HepG2 (cell line): Measurements from ENCODE around the gene TRPV6. TPM values are rescaled to one million over a fixed set of nuclear protein-coding genes. Genes with fewer than 3 reads are reported as not detected.

Source experiments
- ATAC-seq: fragments of 200-7000 bp; cut with Tn5 transposase; 3 replicates; pipeline ENCODE4 v1.9.1; 2020; ENCODE audit warnings: mild to moderate bottlenecking, moderate library complexity
- BruUV-seq: library from RNA; stranded (reverse); fragments of 400-500 nt; replicated peaks from 2 replicates; lab custom pipeline; 2021; lab: Mats Ljungman, UMichigan
- CTCF ChIA-PET: fragments of 300-600 bp; formaldehyde crosslinking; extraction: SDS; loops from one replicate; lab custom pipeline; 2021; ENCODE audit warnings: low total read pairs, inconsistent platforms, low intra/inter-chr PET ratio; lab: Yijun Ruan, JAX
- POLR2A ChIA-PET: fragments of 350-600 bp; sonication (Branson Sonifier 250); formaldehyde crosslinking; loops from one replicate; lab custom pipeline; 2020; ENCODE audit warnings: antibody characterized with exemption, inconsistent platforms; lab: Yijun Ruan, JAX
- DNase-seq: peaks from one replicate; pipeline ENCODE4 v3.0.0-alpha.2; 2015; ENCODE audit warnings: low spot score
- FAIRE-seq: peaks from 3 replicates; lab custom pipeline; 2011; peaks lifted over from hg19 to GRCh38; lab: Jason Lieb, UNC
- H2AFZ ChIP-seq: one replicate; pipeline ENCODE4 v1.6.1; 2011; ENCODE audit warnings: low read length, inconsistent platforms
- H3K27ac ChIP-seq: fragments of 300-600 bp; 3 replicates; pipeline ENCODE4 v1.8.0; 2011; ENCODE audit warnings: mixed run types, mild to moderate bottlenecking, mixed read lengths, low read length, inconsistent platforms; ENCODE audit not compliant: insufficient read depth; ENCODE audit errors: extremely low read length
- H3K27me3 ChIP-seq, 2 experiments: fragments of 200-600 bp in 1 of 2; 2 replicates in 1 of 2; 3 replicates in 1 of 2; pipeline versions ENCODE4 v1.6.0 to v1.8.0; 2011; ENCODE audit warnings: low read length in 2 of 2, mild to moderate bottlenecking in 2 of 2, moderate library complexity in 2 of 2, inconsistent platforms in 1 of 2; ENCODE audit not compliant: insufficient read depth in 2 of 2, control insufficient read depth in 1 of 2
- H3K36me3 ChIP-seq, 2 experiments: fragments of 200-600 bp in 1 of 2; replicated peaks in 1 of 2; 2 replicates in 1 of 2; 3 replicates in 1 of 2; pipeline versions ENCODE4 v1.5.1 to v1.8.0; 2011; ENCODE audit warnings: low read length in 2 of 2, inconsistent platforms in 1 of 2; ENCODE audit not compliant: insufficient read depth in 2 of 2, control insufficient read depth in 1 of 2
- H3K4me1 ChIP-seq: 2 replicates; pipeline ENCODE4 v1.5.1; 2012; ENCODE audit warnings: low read length, inconsistent platforms; ENCODE audit not compliant: insufficient read depth
- H3K4me2 ChIP-seq: 2 replicates; pipeline ENCODE4 v1.6.0; 2011; ENCODE audit warnings: low read depth, low read length, inconsistent platforms
- H3K4me3 ChIP-seq, 3 experiments: fragments of 200-600 bp in 1 of 3; sonication (generic), shearing (Covaris generic) in 1 of 3; replicated peaks in 1 of 3; 2 replicates each; pipeline ENCODE4 v1.5.1; 2011 to 2016; ENCODE audit warnings: low read length in 3 of 3, inconsistent platforms in 2 of 3, low read depth in 2 of 3, mild to moderate bottlenecking in 2 of 3, control low read depth in 1 of 3, mixed read lengths in 1 of 3; ENCODE audit not compliant: insufficient read depth in 1 of 3
- H3K79me2 ChIP-seq: one replicate; pipeline ENCODE4 v1.6.1; 2011; ENCODE audit warnings: low read length, inconsistent platforms; ENCODE audit not compliant: insufficient read depth
- H3K9ac ChIP-seq: 2 replicates; pipeline ENCODE4 v1.6.0; 2011; ENCODE audit warnings: mild to moderate bottlenecking, low read depth, low read length, inconsistent platforms; ENCODE audit not compliant: insufficient read depth
- H3K9me3 ChIP-seq: 2 replicates; pipeline ENCODE4 v1.5.1; 2012; ENCODE audit warnings: mild to moderate bottlenecking, low read length
- H4K20me1 ChIP-seq: 2 replicates; pipeline ENCODE4 v1.6.0; 2011; ENCODE audit warnings: inconsistent platforms, mild to moderate bottlenecking, low read length, moderate library complexity; ENCODE audit not compliant: insufficient read depth
- ATM ChIP-seq: fragments of 450-650 bp; IDR thresholded peaks from 2 replicates; pipeline ENCODE4 v1.7.1; 2017; ENCODE audit warnings: mild to moderate bottlenecking, borderline replicate concordance
- KLF12 ChIP-seq: sonication (generic); formaldehyde crosslinking; IDR thresholded peaks from 2 replicates; pipeline ENCODE4 v1.4.0; 2020; ENCODE audit warnings: missing genetic modification reagents, borderline replicate concordance
- KLF16 ChIP-seq, 2 experiments: sonication (generic) in 1 of 2; formaldehyde crosslinking in 1 of 2; IDR thresholded peaks; 2 replicates each; pipeline versions ENCODE4 v1.6.1 to v1.8.0; 2016 to 2023; ENCODE audit warnings: missing genetic modification reagents in 2 of 2, missing compliant biosample characterization in 1 of 2
- NBN ChIP-seq: fragments of 450-650 bp; conservative IDR thresholded peaks from 2 replicates; pipeline ENCODE4 v1.6.1; 2017
- NR3C1 ChIP-seq: sonication (generic); formaldehyde crosslinking; IDR thresholded peaks from 2 replicates; pipeline ENCODE4 v1.4.0; 2020; ENCODE audit warnings: missing genetic modification reagents
- RBFOX2 ChIP-seq: fragments of 200-400 bp; formaldehyde crosslinking; IDR thresholded peaks from 2 replicates; pipeline ENCODE4 v1.6.1; 2017; ENCODE audit warnings: low read depth, mild to moderate bottlenecking, low read length
- SAP130 ChIP-seq: IDR thresholded peaks from 2 replicates; pipeline ENCODE4 v1.6.1; 2016; ENCODE audit warnings: low read depth
- SOX13 ChIP-seq, 3 experiments: fragments of 450-650 bp in 1 of 3; sonication (generic) in 1 of 3; formaldehyde crosslinking in 1 of 3; IDR thresholded peaks in 2 of 3; conservative IDR thresholded peaks in 1 of 3; 2 replicates each; pipeline versions ENCODE4 v1.5.0 to v1.6.1; 2016 to 2020; ENCODE audit warnings: antibody characterized with exemption in 1 of 3, mild to moderate bottlenecking in 1 of 3, missing compliant biosample characterization in 1 of 3, missing genetic modification reagents in 1 of 3, moderate library complexity in 1 of 3
- TAF1 ChIP-seq: sonication (generic); formaldehyde crosslinking; IDR thresholded peaks from 2 replicates; pipeline ENCODE4 v1.4.0; 2020; ENCODE audit warnings: missing genetic modification reagents
- ZNF564 ChIP-seq: sonication (generic); formaldehyde crosslinking; IDR thresholded peaks from 2 replicates; pipeline ENCODE4 v1.8.1; 2023; ENCODE audit warnings: mild to moderate bottlenecking, missing genetic modification reagents
- WGBS: methylation state at CpG from one replicate; pipeline ENCODE4 v1.1.6; 2017; ENCODE audit warnings: low lambda C conversion rate; 5-methylcytosine and 5-hydroxymethylcytosine counted together
- in situ Hi-C: cut with HindIII; loops from 2 replicates; pipeline ENCODE4 v1.10.0; 2017; ENCODE audit warnings: low pct_unique_long_range_greater_than_20kb; ENCODE audit not compliant: extremely low pct_ligation_motif_present
- intact Hi-C: fragments of 100-400 bp; cut with micrococcal nuclease; formaldehyde crosslinking; loops from one replicate; pipeline ENCODE4 v1.10.0; 2022; ENCODE audit not compliant: unreplicated experiment
- polyA plus RNA-seq, 8 experiments: library from polyadenylated mRNA; depleted of rRNA in 3 of 8; stranded (reverse) in 7 of 8; unstranded in 1 of 8; fragments of >200 nt; fragmentation: Illumina TruSeq in 4 of 8; extraction: Trizol in 4 of 8; gene quantifications; 2 replicates each; pipeline versions ENCODE4 v1.2.1 to v1.2.3, GENCODE V29; 2011 to 2016; ENCODE audit warnings: low read depth in 4 of 8, missing spikeins in 1 of 8, mixed read lengths in 1 of 8; ENCODE audit not compliant: insufficient read depth in 1 of 8
- total RNA-seq, 5 experiments: library from RNA; depleted of rRNA; stranded (reverse); fragments of >200 nt; fragmentation: Illumina TruSeq; extraction: Trizol; gene quantifications; 2 replicates each; pipeline ENCODE4 v1.2.3, GENCODE V29; 2016; ENCODE audit warnings: low read depth in 1 of 5
- TF ChIP-seq, protein P1 (sequence below): sonication (generic); formaldehyde crosslinking; IDR thresholded peaks from 2 replicates; pipeline ENCODE4 v1.9.0; 2021; ENCODE audit warnings: missing genetic modification reagents, borderline replicate concordance
- TF ChIP-seq, protein P2 (sequence below): sonication (generic); formaldehyde crosslinking; IDR thresholded peaks from 2 replicates; pipeline ENCODE4; 2020; ENCODE audit warnings: missing genetic modification reagents, mild to moderate bottlenecking, borderline replicate concordance
- TF ChIP-seq, protein P3 (sequence below): sonication (generic); formaldehyde crosslinking; IDR thresholded peaks from 2 replicates; pipeline ENCODE4 v1.4.0; 2020; ENCODE audit warnings: missing genetic modification reagents
- TF ChIP-seq, protein P4 (sequence below): sonication (generic); formaldehyde crosslinking; IDR thresholded peaks from 2 replicates; pipeline ENCODE4 v1.8.1; 2023; ENCODE audit warnings: missing genetic modification reagents, inconsistent platforms, borderline replicate concordance

TRPV6 gene
- total and polyA plus RNA-seq, 2 of the 13 experiments (the other 11 are each of a cell fraction or from before 2014, with no cell fraction given) = not detected

DNA sequence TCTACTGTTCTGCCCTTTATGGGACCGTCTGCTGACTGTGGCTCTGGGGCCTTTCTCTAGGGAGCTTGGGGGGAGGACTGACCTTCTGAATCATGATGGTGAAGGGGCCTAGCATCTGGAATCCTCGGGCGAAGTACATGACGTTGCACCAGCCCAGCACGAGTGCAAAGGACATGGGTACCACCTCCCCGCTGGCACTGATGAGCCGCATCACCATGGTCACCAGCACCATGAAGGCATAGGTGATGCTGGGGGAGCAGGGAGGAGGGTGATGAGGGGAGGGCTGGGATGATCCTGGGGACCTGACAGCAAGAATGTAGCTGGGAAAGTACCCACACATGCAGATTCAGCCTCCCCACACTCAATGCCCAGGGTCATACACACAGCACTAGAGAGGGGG is 11.1 kb downstream of the TRPV6 start:
- Histone ChIP-seq H4K20me1 (no peaks in the 10 kb centered on the region), H3K4me2 (no peak overlapping the region), H2AFZ (no peak overlapping the region), H3K9me3 (no peaks in the 10 kb centered on the region), H3K9ac (no peak overlapping the region), H3K36me3 (no peaks in the 10 kb centered on the region), H3K4me3 (no peak overlapping the region), H3K4me1 (no peaks in the 10 kb centered on the region), H3K79me2 (no peaks in the 10 kb centered on the region), H3K27ac (no peak overlapping the region), H3K27me3 (peaks cover under 1 to 7% of the 10 kb centered on the region in 2 experiments; a peak in 2 of 5 replicates)
- ATAC-seq (no peak), DNase-seq (no peak), FAIRE-seq (no peak)
- POLR2A ChIA-PET = no interaction called here
- WGBS = 10% methylated on average over 1 of the region's 7 CpGs
- in situ Hi-C loops = loop anchor here (10.0 kb wide), 1 partner anchor 340 kb away; no protein-coding TSS in a partner anchor
- CTCF ChIA-PET = no interaction called here
- BruUV-seq = no TSS peak
- intact Hi-C loops = no loop called here
- no peak for TF ChIP-seq ATM
- no peak for TF ChIP-seq SAP130 (CRISPR knock-in tag)
- no peak for TF ChIP-seq RBFOX2
- no peak for TF ChIP-seq SOX13 (IDR thresholded peaks at IDR 0.05)
- TF ChIP-seq SOX13 (CRISPR knock-in tag; conservative IDR thresholded peaks at IDR 0.05 in 1 of 2, IDR thresholded peaks at IDR 0.05 in 1 of 2) = no peak
- TF ChIP-seq, protein P1, sequence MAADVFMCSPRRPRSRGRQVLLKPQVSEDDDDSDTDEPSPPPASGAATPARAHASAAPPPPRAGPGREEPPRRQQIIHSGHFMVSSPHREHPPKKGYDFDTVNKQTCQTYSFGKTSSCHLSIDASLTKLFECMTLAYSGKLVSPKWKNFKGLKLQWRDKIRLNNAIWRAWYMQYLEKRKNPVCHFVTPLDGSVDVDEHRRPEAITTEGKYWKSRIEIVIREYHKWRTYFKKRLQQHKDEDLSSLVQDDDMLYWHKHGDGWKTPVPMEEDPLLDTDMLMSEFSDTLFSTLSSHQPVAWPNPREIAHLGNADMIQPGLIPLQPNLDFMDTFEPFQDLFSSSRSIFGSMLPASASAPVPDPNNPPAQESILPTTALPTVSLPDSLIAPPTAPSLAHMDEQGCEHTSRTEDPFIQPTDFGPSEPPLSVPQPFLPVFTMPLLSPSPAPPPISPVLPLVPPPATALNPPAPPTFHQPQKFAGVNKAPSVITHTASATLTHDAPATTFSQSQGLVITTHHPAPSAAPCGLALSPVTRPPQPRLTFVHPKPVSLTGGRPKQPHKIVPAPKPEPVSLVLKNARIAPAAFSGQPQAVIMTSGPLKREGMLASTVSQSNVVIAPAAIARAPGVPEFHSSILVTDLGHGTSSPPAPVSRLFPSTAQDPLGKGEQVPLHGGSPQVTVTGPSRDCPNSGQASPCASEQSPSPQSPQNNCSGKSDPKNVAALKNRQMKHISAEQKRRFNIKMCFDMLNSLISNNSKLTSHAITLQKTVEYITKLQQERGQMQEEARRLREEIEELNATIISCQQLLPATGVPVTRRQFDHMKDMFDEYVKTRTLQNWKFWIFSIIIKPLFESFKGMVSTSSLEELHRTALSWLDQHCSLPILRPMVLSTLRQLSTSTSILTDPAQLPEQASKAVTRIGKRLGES (CRISPR knock-in tag) = no peak
- no peak for TF ChIP-seq NBN
- TF ChIP-seq NR3C1 = no peak
- no peak for TF ChIP-seq TAF1 (CRISPR knock-in tag)
- TF ChIP-seq KLF16 (CRISPR knock-in tag; IDR thresholded peaks at IDR 0.05) = no peak
- TF ChIP-seq, protein P2, sequence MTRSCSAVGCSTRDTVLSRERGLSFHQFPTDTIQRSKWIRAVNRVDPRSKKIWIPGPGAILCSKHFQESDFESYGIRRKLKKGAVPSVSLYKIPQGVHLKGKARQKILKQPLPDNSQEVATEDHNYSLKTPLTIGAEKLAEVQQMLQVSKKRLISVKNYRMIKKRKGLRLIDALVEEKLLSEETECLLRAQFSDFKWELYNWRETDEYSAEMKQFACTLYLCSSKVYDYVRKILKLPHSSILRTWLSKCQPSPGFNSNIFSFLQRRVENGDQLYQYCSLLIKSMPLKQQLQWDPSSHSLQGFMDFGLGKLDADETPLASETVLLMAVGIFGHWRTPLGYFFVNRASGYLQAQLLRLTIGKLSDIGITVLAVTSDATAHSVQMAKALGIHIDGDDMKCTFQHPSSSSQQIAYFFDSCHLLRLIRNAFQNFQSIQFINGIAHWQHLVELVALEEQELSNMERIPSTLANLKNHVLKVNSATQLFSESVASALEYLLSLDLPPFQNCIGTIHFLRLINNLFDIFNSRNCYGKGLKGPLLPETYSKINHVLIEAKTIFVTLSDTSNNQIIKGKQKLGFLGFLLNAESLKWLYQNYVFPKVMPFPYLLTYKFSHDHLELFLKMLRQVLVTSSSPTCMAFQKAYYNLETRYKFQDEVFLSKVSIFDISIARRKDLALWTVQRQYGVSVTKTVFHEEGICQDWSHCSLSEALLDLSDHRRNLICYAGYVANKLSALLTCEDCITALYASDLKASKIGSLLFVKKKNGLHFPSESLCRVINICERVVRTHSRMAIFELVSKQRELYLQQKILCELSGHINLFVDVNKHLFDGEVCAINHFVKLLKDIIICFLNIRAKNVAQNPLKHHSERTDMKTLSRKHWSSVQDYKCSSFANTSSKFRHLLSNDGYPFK = no peak
- TF ChIP-seq, protein P3, sequence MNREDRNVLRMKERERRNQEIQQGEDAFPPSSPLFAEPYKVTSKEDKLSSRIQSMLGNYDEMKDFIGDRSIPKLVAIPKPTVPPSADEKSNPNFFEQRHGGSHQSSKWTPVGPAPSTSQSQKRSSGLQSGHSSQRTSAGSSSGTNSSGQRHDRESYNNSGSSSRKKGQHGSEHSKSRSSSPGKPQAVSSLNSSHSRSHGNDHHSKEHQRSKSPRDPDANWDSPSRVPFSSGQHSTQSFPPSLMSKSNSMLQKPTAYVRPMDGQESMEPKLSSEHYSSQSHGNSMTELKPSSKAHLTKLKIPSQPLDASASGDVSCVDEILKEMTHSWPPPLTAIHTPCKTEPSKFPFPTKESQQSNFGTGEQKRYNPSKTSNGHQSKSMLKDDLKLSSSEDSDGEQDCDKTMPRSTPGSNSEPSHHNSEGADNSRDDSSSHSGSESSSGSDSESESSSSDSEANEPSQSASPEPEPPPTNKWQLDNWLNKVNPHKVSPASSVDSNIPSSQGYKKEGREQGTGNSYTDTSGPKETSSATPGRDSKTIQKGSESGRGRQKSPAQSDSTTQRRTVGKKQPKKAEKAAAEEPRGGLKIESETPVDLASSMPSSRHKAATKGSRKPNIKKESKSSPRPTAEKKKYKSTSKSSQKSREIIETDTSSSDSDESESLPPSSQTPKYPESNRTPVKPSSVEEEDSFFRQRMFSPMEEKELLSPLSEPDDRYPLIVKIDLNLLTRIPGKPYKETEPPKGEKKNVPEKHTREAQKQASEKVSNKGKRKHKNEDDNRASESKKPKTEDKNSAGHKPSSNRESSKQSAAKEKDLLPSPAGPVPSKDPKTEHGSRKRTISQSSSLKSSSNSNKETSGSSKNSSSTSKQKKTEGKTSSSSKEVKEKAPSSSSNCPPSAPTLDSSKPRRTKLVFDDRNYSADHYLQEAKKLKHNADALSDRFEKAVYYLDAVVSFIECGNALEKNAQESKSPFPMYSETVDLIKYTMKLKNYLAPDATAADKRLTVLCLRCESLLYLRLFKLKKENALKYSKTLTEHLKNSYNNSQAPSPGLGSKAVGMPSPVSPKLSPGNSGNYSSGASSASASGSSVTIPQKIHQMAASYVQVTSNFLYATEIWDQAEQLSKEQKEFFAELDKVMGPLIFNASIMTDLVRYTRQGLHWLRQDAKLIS (CRISPR knock-in tag) = no peak
- TF ChIP-seq, protein P4, sequence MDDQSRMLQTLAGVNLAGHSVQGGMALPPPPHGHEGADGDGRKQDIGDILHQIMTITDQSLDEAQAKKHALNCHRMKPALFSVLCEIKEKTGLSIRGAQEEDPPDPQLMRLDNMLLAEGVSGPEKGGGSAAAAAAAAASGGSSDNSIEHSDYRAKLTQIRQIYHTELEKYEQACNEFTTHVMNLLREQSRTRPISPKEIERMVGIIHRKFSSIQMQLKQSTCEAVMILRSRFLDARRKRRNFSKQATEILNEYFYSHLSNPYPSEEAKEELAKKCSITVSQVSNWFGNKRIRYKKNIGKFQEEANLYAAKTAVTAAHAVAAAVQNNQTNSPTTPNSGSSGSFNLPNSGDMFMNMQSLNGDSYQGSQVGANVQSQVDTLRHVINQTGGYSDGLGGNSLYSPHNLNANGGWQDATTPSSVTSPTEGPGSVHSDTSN (CRISPR knock-in tag) = no peak
- TF ChIP-seq KLF12 (CRISPR knock-in tag) = no peak
- TF ChIP-seq ZNF564 (CRISPR knock-in tag) = no peak
